ENCODE measurements around the gene SEMA3F.
"Not testable (repeated sequence)": the region's sequence is repeated elsewhere in the genome, so short reads cannot be mapped to it uniquely, and the experiment has no call there.

SEMA3F gene

DNA sequence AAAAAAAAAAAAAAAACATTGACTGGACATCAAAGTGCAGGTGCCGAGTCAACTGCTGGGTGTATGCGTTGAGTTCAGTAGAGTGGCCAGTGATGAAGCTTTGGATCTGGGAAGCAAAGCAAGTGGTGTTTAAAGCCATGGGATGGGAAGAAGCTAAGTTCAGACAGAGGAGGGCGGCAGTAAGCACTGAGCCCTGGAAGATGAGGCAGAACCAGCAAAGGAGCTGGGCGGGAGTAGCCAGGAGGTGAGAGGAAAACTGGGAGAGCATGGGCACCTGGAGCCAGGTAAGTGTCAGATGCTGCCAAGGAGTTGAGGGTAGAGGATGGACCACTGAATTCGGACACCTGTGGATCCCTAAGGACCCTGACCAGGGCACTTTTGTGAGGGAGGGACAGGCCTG, 69.5 kb downstream of the SEMA3F start:
- in situ Hi-C loops (cut with MboI; ENCODE audit: low sequenced_read_pairs, unreplicated experiment), result no loop called here
- no peak for DNase-seq (ENCODE audit: low spot score)
- no peak for TF ChIP-seq CTCF (IDR thresholded peaks at IDR 0.05; ENCODE audit: borderline replicate concordance, control extremely low read depth, extremely low read depth, insufficient read depth, missing control alignments)

GRCh38 chr3:50226888-50227389, 71.8 kb downstream of the SEMA3F start:
- TF ChIP-seq CTCF (IDR thresholded peaks at IDR 0.05; ENCODE audit: borderline replicate concordance, control extremely low read depth, extremely low read depth, insufficient read depth, missing control alignments), result no peak
- in situ Hi-C loops (cut with MboI; ENCODE audit: low sequenced_read_pairs, unreplicated experiment), result no loop called here
- DNase-seq (ENCODE audit: low spot score), result peak; percentile 63

- peak; percentile 97 for TF ChIP-seq CTCF (IDR thresholded peaks at IDR 0.05; ENCODE audit: borderline replicate concordance, control extremely low read depth, extremely low read depth, insufficient read depth, missing control alignments)
- in situ Hi-C loops (cut with MboI; ENCODE audit: low sequenced_read_pairs, unreplicated experiment), result no loop called here
- peak; percentile 96 for DNase-seq (ENCODE audit: low spot score)
Observed at GRCh38 chr3:50227390-50228183, 72.5 kb downstream of the SEMA3F start.

DNA sequence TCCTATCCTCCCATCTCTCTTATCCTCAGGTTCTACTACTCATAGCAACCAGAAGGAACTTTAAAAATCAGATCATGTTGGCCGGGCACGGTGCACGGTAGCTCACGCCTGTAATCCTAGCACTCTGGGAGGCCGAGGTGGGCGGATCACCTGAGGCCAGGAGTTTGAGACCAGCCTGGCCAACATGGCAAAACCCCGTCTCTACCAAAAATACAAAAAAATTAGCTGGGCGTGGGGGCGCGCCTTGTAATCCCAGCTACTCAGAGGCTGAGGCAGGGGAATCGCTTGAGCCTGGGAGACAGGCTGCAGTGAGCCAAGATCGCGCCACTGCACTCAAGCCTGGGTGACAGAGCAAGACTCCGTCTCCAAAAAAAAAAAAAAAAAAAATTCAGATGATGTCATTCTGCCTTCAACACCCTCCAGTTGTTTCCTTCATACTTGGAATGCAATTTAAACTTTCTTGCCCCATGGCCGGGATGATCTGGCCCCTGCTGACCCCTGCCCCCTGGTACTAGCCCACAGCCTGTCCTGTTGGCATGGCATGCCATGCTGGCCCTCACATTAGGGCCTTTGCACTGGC, 73.2 kb downstream of the SEMA3F start:
- in situ Hi-C loops (cut with MboI; ENCODE audit: low sequenced_read_pairs, unreplicated experiment); DNase-seq (ENCODE audit: low spot score): not testable (repeated sequence)

GRCh38 chr3:50229490-50229889, 74.4 kb downstream of the SEMA3F start:
- TF ChIP-seq CTCF (IDR thresholded peaks at IDR 0.05; ENCODE audit: borderline replicate concordance, control extremely low read depth, extremely low read depth, insufficient read depth, missing control alignments), result no peak
- in situ Hi-C loops (cut with MboI; ENCODE audit: low sequenced_read_pairs, unreplicated experiment), result no loop called here
- no peak for DNase-seq (ENCODE audit: low spot score)

DNA sequence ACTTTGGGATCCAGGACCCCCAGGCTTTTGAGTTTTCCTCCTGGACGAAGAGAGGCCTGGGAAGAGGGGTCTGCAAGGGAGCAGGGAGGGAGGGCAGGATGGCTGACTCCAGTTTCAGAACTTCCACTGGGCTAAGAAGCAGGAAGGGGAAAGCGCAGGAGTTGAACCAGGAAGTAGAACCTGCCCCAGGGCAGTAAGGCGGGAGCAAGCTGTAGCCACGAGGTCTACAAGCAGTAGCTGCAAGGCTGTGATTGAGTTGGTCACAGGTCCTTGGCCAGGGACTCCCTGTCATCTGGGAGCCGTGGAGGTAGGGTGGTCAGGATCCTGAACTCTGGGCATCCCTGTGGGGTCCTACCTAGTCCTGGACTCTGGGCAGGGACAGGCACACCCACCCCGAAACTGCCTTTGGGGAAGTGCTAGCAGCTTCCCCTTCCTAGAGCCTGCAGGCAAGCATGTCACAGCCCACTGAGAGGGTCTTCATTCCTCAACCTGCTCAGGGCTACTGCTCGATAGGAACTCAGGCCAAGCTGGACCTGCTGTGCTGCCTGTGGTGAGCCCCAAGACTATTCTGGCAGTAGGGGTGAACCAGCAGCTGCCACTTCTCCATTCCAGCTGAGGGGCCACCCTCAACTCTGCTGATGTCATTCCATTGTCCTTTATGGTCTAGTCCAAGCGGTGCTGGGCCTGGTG, 75.1 kb downstream of the SEMA3F start:
- DNase-seq (ENCODE audit: low spot score), result no peak
- TF ChIP-seq CTCF (IDR thresholded peaks at IDR 0.05; ENCODE audit: borderline replicate concordance, control extremely low read depth, extremely low read depth, insufficient read depth, missing control alignments), result no peak
- in situ Hi-C loops (cut with MboI; ENCODE audit: low sequenced_read_pairs, unreplicated experiment), result no loop called here

DNA sequence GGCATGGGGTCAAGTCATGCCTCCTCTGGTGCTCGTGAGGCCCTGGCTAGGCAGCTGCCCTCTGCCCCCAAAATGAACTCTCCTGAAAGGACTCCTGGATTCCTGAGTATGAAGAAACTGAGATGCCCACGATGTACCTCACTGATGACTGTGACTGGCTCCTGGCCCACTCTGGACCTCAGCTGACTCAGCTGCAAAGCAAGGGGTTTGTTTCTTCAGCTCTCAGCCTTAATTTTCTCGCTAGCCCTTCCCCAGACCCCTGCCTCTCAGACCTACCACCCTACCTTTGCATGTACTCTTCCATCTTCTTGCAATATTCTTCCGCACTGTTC, 75.6 kb downstream of the SEMA3F start:
- no peak for TF ChIP-seq CTCF (IDR thresholded peaks at IDR 0.05; ENCODE audit: borderline replicate concordance, control extremely low read depth, extremely low read depth, insufficient read depth, missing control alignments)
- no peak for DNase-seq (ENCODE audit: low spot score)
- in situ Hi-C loops (cut with MboI; ENCODE audit: low sequenced_read_pairs, unreplicated experiment), result no loop called here

All from GM13976 (cell line).